ENCODE data around the gene DNAJC13.
"Not testable (repeated sequence)": the region's sequence is repeated elsewhere in the genome, so short reads cannot be mapped to it uniquely, and the experiment has no call there.

DNAJC13 gene, protein sequence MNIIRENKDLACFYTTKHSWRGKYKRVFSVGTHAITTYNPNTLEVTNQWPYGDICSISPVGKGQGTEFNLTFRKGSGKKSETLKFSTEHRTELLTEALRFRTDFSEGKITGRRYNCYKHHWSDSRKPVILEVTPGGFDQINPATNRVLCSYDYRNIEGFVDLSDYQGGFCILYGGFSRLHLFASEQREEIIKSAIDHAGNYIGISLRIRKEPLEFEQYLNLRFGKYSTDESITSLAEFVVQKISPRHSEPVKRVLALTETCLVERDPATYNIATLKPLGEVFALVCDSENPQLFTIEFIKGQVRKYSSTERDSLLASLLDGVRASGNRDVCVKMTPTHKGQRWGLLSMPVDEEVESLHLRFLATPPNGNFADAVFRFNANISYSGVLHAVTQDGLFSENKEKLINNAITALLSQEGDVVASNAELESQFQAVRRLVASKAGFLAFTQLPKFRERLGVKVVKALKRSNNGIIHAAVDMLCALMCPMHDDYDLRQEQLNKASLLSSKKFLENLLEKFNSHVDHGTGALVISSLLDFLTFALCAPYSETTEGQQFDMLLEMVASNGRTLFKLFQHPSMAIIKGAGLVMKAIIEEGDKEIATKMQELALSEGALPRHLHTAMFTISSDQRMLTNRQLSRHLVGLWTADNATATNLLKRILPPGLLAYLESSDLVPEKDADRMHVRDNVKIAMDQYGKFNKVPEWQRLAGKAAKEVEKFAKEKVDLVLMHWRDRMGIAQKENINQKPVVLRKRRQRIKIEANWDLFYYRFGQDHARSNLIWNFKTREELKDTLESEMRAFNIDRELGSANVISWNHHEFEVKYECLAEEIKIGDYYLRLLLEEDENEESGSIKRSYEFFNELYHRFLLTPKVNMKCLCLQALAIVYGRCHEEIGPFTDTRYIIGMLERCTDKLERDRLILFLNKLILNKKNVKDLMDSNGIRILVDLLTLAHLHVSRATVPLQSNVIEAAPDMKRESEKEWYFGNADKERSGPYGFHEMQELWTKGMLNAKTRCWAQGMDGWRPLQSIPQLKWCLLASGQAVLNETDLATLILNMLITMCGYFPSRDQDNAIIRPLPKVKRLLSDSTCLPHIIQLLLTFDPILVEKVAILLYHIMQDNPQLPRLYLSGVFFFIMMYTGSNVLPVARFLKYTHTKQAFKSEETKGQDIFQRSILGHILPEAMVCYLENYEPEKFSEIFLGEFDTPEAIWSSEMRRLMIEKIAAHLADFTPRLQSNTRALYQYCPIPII (N-terminal part only)

DNA sequence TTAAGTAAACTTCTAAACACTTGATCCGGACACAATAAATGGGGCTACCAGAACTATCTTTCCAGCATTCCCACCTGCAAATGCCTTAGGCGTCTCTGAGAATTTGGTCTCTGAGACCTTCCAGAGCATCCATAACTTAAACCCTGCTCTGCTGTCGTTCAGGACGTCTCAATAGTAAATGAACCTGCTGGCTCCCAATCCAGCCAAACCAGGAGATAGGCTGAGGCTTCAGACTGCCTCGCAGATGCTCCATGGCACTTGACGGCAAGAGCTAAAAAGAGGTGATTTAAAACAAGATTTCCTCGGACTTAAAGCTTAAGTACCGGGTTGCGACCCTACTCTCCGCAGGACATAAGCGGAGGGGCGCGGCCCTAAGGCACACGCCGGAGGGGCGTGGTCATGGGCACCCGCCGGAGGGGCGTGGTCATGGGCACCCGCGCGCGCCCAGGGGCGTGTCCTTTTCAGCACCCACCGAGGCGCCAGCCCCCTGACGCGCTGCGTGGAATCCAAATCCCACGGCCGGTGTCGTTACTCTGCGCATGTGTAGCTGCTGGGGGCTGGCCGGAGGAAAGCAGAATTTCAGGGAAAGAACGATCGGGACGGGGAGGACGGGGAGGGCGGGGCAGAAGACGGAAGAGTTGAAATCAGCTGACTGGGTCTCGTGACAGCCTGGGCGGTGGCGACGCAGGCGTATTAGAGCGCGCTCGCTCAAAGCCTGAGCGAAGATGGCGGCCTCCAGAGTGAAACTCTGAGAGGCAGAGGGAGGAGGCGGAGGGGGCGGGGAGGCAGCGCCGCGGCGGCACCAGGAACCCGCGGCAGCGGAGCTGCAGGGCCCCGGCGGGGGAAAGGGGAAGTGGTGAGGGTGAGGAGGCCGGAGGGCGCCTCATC is at the start of gene DNAJC13:
Gene DNAJC13 (plus strand): TSS at position 696 of the 888 bp plus-strand sequence. CDS start 17,049 bp downstream, outside the sequence.
- peak; percentile 86 for DNase-seq

DNA sequence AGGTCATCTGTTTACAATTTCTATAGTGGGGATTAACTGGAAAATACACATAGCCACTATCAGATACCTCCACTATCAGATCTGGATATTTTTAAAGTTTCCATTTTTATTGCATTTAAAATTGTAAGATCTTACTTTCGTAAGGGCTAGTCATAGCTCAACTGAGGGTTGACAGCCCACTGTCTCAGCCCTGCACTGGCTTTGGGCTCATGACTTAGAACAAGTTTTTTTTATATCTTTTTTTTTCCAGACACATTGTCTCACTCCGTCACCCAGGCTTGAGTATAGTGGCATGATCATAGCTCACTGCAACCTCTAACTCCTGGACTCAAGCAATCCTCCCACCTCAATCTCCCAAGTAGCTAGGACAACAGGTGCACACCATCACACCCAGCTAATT is 48.8 kb upstream of the DNAJC13 start:
- DNase-seq: no peak

DNA sequence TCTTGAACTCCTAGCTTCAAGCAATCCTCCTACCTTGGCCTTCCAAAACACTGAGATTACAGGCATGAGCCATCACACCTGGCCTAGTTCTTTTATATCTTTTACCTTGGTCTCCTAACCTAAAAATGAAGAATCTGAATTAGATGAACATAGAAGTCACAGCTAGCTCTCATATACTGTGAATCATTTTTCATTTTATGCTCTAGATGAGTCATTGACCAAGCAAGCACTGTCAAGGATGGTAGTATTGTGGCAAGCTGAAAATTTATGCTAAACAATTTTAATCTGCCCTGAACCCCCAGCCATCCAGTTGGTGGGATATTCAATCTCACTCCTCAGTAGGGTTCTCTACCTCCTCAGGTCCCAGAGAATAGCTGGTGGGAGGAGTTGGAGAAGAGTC is 48.3 kb upstream of the DNAJC13 start:
- no peak for DNase-seq

DNA sequence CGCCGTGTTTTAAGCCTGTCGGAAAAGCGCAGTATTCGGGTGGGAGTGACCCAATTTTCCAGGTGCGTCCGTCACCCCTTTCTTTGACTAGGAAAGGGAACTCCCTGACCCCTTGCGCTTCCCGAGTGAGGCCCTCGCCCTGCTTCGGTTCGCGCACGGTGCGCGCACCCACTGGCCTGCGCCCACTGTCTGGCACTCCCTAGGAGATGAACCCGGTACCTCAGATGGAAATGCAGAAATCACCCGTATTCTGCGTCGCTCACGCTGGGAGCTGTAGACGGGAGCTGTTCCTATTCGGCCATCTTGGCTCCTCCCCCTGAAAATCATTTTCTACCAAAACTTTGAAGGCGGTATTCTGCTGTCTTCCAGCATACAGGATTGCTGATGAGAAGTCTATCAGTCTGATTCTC is 40.4 kb upstream of the DNAJC13 start:
- peak; percentile 20 for DNase-seq

DNA sequence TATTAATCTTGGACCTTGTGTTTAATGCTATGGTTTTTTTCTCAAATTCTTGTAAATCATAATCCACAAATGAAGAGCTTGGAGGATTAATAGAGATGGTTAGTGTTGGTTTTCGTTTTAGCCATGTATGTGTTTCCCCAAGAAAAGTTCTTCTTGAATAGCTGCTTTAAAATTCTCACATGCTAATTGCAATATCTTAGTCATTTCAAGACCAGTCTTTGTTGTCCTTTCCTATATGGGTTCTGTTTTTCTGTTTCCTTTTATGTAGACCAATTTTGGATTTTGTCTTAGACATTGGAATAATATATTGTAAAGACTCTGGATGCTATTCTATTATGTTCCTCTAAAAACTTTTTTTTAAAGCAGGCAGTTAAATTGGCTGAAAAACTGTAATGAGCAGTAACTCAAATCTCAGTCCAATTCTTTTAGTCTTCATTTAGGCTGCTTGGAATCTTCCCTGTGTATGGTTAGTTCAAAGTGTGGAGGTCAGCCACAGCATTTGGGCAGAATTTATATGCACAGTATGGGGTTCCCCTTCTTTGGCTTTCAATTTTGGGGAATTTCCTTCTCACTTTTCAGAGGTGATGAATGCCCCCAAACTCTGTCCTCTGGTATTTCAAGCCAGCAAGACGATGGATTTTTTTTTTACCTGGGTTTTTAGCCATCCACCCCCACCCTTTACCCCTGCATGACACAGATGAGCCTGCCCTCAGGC is 39.1 kb upstream of the DNAJC13 start:
- DNase-seq: no peak

DNA sequence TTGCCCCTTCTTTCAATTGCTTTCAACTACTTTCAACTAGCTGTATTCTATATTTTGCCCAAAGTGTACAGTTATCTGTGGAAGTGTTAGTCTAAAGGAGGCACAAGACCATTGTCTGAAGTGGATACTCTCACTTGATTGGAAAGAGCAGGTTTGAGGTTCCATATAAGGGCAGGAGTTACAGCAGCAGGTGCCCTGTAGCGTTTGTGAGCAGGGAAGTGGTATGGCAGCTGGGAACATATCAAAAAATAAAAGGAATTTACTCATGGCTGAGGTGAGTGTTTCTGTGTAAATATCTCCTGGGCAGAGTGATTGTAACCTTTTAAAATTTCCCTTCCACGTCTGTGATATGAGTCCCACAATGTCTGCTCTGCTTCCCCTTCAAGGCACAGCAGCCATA is 38.5 kb upstream of the DNAJC13 start:
- no peak for DNase-seq

DNA sequence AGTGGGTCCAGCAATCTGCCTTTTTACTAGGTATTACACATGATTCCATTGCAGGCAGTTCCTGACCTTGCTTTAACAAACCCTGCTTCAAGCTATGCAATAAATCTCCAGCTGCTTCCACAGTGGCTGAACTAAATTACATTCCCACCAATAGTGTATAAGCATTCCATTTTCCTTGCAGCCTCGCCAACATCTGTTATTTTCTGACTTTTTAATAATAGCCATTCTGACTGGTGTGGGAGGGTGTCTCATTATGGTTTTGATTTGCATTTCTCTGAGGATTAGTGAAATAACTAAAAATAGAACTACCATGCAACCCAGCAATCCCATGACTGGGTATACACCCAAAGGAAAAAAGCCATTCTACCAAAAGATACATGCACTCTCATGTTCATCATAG is 36.4 kb upstream of the DNAJC13 start:
- DNase-seq: no peak

DNA sequence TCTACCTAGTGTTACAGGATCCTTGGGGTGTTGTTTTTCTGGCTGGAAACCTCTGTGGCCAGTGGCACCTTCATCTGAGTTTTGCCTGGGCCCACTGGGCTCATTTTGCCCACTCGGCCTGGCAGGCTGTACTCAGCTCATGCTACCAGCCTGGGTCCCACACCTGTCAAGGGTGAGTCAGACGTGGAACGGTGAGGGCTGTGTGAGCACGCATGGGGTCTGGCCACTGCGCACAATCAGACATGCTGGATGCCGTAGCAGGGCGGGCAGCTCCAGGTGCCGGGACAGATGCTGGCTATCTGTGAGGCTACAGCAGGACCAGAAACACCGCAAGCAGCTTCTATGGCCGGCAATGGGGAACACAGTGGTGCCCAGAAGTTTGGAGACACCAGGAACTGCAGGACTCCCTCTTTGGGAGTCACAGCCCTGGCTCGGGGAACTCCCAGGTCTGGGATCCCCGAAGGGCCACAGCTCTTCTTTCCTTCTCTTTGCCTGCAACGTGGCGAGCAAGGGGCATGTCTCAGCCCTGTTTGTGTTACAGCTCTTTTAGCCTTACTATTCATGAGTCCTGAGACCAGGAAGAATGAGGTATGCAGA is 35.9 kb upstream of the DNAJC13 start:
- DNase-seq: no peak

DNA sequence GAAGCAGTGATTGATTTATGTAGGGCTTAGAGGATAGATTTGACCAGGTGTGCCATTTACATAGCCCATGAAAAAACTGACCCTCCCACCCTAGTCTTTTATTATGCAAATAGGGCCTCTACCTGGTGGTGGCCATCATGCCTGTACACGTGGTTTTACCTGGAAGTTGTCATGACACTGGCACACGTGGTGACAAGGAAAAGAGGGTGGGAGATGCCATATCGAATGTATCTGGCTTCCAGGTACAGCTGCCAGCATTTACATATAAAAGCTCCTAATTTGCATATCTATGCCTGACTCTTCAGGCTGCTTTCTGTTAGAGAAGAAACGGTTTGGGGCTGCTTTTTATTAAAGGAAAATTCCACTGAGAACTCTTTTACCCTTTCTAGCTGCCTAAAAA is 35.0 kb upstream of the DNAJC13 start:
- DNase-seq: no peak

DNA sequence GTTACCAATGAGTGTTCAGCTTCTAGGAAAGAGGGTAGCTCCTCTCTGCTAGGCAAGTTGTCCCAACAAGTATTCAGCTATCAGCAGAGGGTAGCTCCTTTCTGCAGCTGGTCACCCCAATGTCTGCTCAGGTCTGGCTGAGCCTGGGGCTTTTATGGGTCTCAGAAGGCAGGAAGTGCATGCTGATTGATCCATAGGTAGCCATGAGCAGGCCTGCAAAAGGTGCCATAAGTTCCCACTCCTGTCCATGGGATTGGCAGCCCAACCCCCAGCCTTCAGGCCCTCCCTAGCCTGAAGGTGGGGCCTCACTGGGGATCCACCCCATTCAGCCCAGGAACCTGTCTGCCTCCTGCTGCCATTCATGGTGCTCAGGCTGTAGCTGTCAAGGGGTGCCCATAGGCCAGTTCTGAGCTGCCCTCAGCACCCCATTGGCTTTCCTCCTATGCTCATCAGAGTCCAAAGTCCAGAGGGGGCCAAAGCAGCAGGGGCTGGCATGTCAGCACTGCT is 34.6 kb upstream of the DNAJC13 start:
- DNase-seq: no peak

DNA sequence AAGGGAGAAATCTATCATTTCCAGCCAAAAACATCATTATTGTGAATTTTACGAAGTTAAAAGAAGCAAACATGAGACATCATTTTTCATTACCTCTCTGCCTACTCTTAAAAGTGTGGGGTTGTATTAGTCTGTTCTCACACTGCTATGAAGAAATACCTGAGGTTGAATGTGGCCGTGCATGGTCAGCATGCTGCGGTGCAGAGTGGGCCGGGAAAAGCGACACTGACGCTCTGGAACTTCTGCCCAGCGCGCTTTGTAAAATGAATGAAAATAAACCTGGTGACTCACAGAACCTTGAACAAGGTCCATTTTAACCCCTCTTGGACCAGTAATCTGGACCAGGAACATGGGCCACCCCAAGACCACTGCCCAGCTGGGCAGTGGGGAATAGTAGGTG is 31.0 kb upstream of the DNAJC13 start:
- DNase-seq: no peak

DNA sequence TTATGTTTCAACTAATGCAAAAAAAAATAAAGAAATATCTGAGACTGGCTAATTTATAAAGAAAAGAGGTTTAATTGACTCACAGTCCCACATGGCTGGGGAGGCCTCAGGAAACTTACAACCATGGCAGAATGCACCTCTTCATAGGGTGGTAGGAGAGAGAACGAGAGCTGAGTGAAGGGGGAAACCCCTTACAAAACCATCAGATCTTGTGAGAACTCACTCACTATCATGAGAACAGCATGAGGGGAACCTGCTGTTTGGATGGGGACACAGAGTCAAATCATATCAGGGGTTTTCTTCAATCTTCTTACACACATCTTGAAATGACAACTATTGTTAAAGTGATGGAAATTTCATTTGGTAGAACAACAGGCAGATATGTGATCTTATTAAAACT is 24.6 kb upstream of the DNAJC13 start:
- DNase-seq: not testable (repeated sequence)

DNA sequence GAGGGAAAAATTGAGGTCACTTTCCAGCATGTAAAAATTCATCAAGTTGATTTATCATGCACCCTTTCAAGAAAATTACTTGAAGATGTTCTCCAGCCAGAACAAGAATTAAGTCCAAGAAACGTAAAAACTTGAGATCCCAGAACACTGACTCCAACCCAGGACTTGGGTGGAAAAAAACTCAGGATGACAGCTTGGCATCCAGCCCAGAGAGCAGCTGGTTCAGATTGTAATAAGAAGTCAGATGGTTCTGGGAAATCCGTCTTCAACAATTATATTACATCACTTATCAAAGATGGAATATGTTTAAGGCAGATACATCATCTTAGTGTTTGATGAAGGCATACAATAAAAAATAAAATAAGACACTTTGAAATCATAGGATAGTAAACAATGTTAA is 23.0 kb upstream of the DNAJC13 start:
- no peak for DNase-seq

DNA sequence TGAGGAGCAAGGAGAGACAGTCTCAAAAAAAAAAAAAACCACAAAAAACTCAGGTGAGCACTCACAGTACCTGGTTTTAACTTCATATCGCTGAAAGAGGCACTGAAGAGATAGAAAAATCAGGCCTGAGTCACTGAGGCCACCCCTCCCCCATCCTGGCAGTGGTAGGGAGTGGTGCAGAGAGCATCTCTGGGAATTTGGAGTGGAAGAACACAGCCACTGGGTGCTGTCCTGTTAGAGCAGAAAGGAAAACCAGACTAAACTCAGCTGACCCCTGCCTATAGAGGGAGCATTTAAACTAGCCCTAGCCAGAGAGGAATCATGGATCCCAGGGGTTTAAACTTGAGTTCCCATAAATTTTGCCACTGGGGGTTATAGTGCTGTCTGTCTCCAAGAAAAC is 22.2 kb upstream of the DNAJC13 start:
- DNase-seq: no peak

DNA sequence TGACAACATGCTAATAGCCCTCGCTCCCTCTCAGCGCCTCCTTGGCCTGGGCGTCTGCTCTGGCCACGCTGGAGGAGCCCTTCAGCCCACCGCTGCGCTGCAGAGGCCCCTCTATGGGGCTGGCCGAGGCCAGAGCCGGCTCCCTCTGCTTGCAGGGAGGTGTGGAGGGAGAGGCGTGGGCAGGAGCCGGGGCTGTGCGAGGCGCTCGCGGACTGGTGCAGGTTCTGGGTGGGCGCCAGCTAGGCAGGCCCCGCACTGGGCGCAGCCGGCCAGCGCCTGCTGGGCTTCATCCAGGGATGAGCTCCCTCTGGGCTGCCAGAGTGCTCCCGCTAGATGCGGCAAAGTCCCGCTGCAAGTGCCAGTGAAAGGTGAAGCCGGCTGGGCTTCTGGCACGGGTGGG is 21.0 kb upstream of the DNAJC13 start:
- no peak for DNase-seq

DNA sequence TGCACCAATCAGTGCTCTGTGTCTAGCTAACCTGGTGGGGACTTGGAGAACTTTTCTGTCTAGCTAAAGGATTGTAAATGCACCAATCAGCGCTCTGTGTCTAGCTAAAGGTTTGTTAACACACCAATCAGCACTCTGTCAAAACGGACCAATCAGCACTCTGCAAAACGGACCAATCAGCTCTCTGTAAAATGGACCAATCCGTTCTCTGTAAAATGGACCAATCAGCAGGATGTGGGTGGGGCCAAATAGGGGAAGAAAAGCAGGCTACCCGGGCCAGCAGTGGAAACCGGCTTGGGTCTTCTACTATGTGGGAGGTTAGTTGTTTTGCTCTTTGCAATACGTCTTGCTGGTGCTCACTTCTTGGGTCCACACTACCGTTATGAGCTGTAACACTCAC is 20.5 kb upstream of the DNAJC13 start:
- not testable (repeated sequence) for DNase-seq

DNA sequence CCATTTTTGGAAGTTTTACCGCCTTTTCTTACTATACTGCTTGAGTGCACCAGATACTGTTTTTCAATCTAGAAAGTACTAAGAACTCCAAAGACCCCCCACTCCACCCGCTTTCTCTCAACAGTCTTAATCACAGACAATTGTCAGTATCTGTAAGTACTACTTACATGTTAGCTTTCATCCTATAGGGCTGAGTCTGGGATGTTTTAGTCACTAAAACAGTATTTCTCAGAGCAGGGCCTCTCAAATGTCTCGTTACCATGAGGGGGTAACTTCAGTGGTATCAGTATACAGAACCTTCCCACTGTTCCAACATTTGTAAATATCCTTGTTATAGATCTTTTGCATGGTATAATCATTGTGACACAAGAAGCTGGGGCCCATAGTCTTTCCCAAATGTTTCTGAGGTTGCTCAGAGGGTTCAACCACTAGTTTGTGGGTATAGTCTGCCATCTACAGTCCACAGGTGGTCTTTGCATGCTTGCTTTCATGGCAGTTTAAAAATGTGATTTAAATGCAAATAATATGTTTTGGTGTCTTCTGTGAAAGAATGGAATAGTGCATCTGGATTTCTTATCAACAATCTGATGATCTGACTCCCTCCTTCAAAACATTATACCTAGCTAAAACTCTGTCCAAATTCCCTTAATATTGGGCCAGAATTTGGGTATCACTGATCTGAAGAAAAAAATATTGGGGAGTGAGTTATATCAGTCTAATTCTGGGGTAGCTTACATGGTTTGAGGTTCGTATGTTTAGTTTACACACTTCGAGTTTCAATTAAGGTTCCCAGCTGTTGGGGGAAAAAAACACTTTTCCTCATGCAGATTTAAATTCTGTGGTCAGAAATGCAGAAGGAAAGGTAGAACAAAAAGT is 18.0 kb upstream of the DNAJC13 start:
- DNase-seq: peak; percentile 18

DNA sequence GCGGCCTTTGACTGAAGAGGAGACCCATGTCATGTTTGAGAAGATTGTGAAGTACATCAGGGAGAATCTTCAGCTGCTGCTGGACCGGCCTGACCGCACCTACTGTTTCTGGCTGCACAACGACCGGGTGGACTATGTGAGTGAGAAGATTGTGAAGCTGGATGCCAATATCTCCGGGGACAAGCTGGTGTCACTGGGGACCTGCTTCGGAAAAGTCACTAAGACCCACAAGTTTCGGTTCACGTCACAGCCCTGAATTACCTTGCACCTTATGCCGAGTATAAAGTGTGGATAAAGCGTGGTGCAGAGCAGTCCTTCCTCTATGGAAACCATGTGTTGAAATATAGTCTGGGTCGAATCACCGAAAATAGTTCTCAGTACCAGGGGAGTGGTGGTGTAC is 16.0 kb upstream of the DNAJC13 start:
- DNase-seq: no peak

DNA sequence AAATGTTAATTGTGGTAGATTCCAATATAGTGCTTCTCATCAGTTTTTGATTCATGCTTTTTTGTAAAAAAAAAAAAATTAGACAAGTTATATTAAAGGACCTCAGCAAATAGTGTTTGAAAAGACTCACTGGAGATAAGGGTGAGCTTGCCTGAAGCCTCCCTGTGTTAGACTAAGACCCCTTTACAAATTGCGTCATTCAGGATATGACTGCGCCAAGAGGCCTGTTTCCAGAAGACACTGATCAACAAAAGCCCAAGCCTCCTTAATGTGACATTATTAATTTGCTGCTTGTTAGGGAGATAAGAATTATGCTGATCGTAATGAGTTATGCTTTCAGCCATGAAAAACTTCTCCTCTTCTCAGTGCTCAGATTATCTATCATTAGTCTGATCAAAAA is 13.0 kb upstream of the DNAJC13 start:
- no peak for DNase-seq

DNA sequence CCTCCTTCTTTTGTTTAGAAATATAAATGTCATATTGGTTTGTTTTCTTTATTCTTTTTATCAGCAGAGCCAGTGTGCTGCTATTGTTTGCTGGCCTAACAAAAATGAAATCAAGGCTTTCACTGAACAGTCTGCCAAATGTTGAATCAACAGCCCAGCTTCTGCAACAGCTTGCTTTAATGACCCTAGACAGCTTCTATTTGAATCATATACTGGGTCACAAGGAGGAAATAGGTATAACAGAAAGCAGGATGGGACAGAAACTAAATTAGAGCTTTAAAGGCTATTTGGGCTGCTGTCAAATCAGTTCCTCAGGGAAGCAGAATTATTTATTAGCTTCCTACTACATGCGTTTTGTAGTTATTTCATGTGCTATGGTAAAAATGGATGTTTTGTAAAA is 12.1 kb upstream of the DNAJC13 start:
- no peak for DNase-seq
